WI38 (cell line): ENCODE measurements around the gene FOCAD.

ENCODE experiments used
- H3K4me3 ChIP-seq: 2 replicates; pipeline ENCODE4 v1.5.1; 2011; ENCODE audit warnings: low read depth, mild to moderate bottlenecking, control low read depth, low read length
- TF ChIP-seq, protein P1 (sequence below): IDR thresholded peaks from 2 replicates; pipeline ENCODE4 v1.5.1; 2012; ENCODE audit warnings: low read depth, mild to moderate bottlenecking, control low read depth, low read length

FOCAD gene

DNA sequence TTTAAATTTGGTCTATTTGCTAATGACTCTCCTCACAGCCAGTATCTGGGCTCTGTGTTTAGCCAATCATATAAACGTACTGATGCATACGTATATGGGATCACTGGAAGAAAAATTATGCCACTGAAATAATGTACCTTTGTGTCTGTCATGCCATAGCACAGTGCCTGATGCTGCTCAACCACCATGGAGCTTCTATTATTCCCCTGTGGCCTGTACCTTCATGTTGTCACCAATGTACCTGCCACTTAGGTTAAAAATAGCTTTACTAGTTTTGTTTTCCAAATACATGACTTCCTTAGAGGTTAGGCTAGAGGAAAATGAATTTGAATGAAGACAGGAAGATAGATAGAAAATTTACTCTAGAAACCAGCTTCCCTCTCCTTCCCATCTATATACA lies 312.8 kb downstream of the FOCAD start:
- no peak overlapping the region for H3K4me3 ChIP-seq
- TF ChIP-seq, protein P1, sequence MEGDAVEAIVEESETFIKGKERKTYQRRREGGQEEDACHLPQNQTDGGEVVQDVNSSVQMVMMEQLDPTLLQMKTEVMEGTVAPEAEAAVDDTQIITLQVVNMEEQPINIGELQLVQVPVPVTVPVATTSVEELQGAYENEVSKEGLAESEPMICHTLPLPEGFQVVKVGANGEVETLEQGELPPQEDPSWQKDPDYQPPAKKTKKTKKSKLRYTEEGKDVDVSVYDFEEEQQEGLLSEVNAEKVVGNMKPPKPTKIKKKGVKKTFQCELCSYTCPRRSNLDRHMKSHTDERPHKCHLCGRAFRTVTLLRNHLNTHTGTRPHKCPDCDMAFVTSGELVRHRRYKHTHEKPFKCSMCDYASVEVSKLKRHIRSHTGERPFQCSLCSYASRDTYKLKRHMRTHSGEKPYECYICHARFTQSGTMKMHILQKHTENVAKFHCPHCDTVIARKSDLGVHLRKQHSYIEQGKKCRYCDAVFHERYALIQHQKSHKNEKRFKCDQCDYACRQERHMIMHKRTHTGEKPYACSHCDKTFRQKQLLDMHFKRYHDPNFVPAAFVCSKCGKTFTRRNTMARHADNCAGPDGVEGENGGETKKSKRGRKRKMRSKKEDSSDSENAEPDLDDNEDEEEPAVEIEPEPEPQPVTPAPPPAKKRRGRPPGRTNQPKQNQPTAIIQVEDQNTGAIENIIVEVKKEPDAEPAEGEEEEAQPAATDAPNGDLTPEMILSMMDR, result no peak

DNA sequence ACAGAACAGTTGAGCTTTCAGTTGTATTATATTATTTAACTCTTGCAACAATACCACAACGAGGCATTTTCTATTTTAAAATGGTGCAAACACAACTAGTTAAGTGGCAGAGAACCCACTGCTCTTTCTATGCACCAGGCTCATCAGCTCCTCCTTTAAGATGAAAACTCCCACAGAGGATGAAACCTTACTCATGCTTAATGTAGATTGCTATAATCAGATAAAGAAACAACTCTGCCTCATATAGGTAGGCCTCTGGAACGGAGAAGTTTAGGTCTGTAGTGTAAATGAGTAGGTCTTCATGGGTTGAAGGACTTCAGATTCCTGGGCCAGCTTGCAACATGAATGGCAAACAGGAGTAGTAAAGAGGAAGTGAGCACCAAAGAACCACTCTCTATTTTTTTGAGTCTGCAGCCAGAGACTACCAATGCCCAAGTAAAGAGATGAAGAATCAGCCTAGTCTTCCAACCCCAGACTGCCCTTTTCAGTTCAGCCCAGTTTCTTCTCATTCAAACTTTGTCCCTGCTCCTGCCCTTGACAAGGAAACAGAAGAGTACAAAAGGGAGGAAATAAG lies 313.5 kb downstream of the FOCAD start:
- TF ChIP-seq, protein P1, result no peak
- no peak overlapping the region for H3K4me3 ChIP-seq

GRCh38 chr9:21001581-21001980 lies 317.5 kb downstream of the FOCAD start:
- TF ChIP-seq, protein P1, result no peak
- no peak overlapping the region for H3K4me3 ChIP-seq

DNA sequence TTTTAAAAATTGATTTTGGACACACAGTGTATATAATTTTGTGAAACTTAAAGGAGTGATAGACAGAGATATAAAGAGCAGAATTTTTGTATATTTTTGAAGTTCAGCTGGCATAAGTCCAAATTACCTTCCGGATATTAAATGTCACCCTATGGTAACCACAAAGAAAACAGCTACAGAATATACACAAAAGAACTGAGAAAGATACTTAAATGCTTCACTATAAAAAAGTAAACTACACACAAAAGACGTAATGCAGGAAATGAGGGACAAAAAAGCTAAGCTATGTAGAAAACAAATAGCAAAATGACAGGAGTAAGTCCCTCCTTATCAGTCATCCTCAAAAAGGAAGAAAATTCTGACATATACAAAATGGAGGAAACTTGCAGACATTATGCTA lies 318.0 kb downstream of the FOCAD start:
- TF ChIP-seq, protein P1, result no peak
- no peak overlapping the region for H3K4me3 ChIP-seq

DNA sequence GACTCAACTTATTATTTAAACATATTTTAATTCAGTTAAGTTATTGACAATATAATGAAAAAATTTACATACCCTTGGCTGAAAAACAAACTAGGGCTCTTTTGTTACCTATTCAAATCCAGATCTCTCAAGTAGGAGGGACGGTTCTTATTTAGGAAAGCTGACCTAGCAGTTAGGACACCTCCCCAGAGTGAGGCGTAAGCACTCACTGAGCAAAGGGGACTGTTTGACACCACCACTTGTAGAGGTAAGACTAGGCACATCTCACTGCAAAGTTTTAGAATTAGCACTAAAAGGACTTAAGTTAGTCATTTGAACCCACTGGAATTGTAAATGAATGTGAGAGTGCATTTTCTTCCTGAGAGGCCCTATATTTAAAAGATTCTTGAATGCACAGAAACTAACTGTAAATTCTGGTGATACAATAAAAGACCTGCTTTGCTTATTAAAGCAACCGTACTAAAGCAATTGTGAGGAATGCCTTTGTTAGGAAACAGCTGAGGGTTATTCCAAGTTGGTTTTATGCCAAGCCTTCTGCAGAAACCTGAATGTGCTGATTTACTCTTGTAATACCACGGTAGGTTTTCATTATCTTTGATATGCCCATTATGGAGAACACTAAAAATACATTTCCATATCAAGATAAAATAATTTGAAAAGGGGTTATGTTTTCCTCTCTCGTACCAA lies 331.2 kb downstream of the FOCAD start:
- H3K4me3 ChIP-seq, result no peak overlapping the region
- TF ChIP-seq, protein P1, result no peak

DNA sequence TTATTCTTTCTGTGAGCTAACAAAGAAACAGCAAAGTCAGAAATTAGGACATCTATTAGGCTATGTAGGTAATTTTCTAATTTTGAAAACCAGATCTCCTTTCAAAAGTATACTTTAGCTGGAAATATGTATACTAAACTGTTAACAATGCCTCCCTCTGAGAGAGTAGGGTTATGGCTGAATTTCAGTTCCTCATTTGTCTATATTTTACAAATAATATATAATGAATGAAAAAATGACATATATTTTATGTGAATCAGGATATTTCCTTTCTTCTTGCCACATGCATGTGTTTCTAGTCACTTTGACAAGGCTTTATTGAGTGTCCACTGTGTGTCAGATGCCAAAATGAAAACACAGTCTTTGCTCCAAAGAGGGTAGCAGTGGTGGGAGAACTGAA lies 331.9 kb downstream of the FOCAD start:
- TF ChIP-seq, protein P1, result no peak

DNA sequence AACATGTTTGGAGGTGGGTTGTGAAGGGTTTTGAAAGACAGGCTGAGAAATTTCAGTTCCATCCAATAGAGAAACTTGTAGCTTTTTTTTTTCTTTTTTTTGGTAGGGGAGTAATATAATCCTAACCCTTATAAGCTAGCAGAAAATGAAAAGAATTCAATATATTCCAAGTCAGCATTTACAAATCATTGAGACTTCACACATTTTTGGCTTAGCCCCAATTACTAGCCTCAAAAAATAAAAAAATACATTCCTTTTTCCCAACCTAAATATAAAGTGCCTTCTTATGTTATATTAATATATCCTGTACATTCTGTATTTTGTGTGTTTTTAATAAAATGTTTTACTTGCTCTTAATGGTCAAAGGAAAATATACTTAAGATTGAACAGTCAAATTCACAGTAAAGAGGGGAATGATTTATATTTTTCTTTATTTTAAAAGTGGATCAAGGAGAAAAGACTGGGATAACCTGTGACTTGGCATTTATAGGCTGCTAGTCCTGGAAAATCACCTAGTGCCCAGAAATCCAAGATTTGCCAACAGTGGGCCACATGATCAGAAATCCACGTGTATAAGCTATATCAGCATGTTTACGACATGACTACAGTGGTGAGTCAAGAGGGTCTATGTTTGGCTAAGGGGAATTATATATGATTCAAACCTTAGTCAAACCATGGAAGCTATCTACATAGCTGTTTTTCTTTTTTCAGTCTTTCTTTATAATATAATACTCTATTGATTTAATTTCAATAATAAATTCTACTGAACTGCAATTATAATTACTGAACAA lies 332.8 kb downstream of the FOCAD start:
- H3K4me3 ChIP-seq, result no peak overlapping the region
- TF ChIP-seq, protein P1, result no peak

More for the DNA sequence above, 331.9 kb downstream of the FOCAD start:
- no peak overlapping the region for H3K4me3 ChIP-seq
